Measurements from ENCODE around the gene KLHL6.

DNA sequence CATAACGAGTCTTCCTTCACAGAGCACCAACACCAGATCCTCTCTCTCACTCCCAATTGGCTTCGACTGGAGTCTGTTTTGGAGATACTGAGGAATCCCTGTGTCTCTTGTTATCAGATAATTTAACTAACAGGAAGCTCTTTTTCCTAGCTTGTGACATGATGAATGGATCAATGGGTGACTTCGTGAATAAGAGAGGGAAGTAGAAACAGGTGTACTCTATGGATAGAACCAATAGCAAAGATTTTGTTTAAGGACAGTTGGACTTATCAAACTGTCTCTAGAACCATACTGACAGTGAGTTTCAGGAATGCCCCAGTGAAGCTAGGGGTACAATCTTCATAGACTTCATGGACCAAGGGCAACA, 29.4 kb upstream of the KLHL6 start:
- no peak for TF ChIP-seq GABPA (IDR thresholded peaks at IDR 0.05; ENCODE audit: low read depth)
- no peak for TF ChIP-seq SMC3 (IDR thresholded peaks at IDR 0.05; ENCODE audit: low read depth, low read length)
- no peak for TF ChIP-seq CTCF (IDR thresholded peaks at IDR 0.05)
- TF ChIP-seq EP300 (IDR thresholded peaks at IDR 0.05; ENCODE audit: borderline replicate concordance in 1 of 2, low read depth in 1 of 2, low read length in 1 of 2), result no peak
- no peak for TF ChIP-seq RCOR1 (IDR thresholded peaks at IDR 0.05; ENCODE audit: low read length)
- TF ChIP-seq REST (IDR thresholded peaks at IDR 0.05; ENCODE audit: low read depth, low read length), result no peak
- no peak for TF ChIP-seq YY1 (IDR thresholded peaks at IDR 0.05; ENCODE audit: low read depth)
- TF ChIP-seq, protein P1, sequence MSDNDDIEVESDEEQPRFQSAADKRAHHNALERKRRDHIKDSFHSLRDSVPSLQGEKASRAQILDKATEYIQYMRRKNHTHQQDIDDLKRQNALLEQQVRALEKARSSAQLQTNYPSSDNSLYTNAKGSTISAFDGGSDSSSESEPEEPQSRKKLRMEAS (IDR thresholded peaks at IDR 0.05; ENCODE audit: low read depth), result no peak

All from SK-N-SH (cell line).